ENCODE results near the gene ACSS3.

Gene ACSS3

DNA sequence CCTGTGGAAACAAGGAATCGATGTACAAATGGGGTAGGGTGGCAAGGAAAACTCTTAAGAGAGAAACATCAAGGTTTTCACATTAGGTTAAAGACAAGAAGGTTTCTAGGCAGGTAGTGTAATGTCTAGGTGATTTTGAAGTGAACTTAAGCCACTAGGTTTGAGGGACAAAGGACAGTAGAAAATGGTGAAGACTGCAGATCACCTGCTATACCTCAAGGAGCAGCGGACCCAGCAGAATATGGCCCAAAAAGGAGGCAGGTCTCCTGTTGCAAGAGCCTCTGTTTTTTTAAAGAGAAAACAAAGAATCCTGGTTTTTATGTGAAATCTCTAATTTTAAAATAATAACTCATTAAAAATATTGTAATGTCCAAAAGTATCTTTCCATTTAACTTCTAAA is 178.1 kb downstream of the ACSS3 start:
- no peak overlapping the region for H3K4me3 ChIP-seq (ENCODE audit: extremely low read depth, insufficient read depth, low read length, poor library complexity, severe bottlenecking)
- no peaks in the 10 kb centered on the region for H3K36me3 ChIP-seq (ENCODE audit: control insufficient read depth, insufficient read depth, low read length)
- no peak overlapping the region for H3K27ac ChIP-seq (ENCODE audit: low read depth, low read length, severe bottlenecking)
- H3K4me1 ChIP-seq (ENCODE audit: control insufficient read depth, insufficient read depth, low read length, poor library complexity, severe bottlenecking): peaks cover 6% of the 10 kb centered on the region
- WGBS, 2 experiments (ENCODE audit: insufficient coverage in 2 of 2): 100% methylated on average over 1 of the region's 2 CpGs
- no peaks in the 10 kb centered on the region for H3K9me3 ChIP-seq (ENCODE audit: control insufficient read depth, low read length)

DNA sequence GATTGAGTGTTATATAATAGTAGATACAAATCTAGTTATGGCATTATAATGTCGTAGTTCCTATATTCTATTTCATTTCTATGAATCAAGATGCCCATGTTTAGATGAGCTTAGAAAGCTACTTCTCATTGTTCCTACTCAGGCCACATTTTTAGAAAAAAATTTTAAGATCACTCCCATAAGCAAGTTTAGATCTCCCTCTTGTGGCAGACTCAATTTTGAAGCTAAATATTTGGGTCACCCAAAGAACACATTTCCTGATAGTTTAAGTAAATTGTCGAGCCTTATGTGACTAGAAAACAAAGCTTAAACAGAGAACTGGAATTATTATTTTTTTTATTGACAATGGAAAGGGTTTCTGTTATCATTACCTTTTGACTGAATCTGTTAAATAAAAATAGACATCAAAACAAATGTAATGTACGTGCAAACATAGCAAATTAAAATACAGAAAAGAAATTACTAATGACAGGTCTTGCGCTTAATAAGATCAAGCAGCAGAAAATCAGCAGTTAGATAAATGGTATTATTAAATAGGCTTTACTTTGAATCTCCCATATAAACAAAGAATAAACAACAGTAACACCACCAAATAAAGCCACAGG is 180.2 kb downstream of the ACSS3 start:
- Histone ChIP-seq H3K9me3 (ENCODE audit: control insufficient read depth, low read length) (no peaks in the 10 kb centered on the region), H3K27ac (ENCODE audit: low read depth, low read length, severe bottlenecking) (no peak overlapping the region), H3K36me3 (ENCODE audit: control insufficient read depth, insufficient read depth, low read length) (no peaks in the 10 kb centered on the region), H3K4me1 (ENCODE audit: control insufficient read depth, insufficient read depth, low read length, poor library complexity, severe bottlenecking) (peaks cover 6% of the 10 kb centered on the region), H3K4me3 (ENCODE audit: extremely low read depth, insufficient read depth, low read length, poor library complexity, severe bottlenecking) (no peak overlapping the region)
- WGBS, 2 experiments (ENCODE audit: insufficient coverage in 2 of 2): no CpG with 5 or more reads among the region's 4 CpGs

DNA sequence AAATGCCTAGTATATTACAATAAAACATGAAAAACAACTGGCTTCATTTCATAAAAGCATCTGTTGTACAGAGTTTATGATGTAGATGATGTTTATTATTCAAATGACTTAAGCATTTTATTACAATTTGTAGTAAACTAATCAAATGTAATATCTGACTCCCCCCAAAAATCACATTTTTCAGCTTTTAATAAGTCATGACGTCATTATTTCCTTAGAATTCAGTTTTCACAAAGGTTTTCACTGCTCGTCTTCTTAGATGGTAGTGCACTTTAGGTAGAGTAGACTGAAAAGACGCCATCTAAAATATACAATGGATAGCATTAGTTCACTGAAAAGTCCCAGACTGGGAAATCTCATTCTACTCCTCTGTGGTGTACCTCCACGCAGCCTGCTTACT is 181.5 kb downstream of the ACSS3 start:
- WGBS, 2 experiments (ENCODE audit: insufficient coverage in 2 of 2): 88 to 100% methylated on average over 1 to 3 of the region's 4 CpGs

DNA sequence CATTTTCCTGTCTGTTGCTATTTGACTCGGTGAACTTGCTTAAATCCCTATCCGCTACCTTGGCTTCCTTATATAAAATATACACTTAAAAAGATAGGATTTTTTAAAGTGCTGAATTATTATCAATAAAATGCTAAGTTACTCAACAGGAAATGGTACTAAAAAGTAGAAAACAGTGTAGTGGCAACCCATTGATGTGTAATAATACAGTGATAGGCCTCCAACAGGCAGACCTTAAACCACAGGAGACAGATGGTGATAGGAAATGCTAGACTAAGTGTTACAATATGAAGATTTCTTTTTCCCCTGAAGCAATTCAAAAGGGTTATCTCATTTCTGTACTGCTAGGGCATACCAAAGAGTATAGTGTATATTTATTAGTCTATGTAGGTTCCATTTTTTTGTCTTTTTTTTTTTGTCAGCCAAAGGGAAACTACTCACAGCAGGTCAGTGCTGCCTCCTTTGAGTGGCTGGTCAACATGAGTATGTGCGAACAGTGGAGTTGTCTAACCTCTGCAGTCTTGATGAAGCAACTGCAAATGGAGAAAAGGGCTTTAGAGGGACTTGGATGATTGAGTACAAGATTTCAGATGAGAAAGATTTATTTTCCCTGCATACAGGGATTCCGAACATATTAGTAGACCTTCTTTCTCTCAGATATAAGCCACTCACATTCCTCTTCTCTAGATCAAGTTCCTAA is 183.8 kb downstream of the ACSS3 start:
- H3K36me3 ChIP-seq (ENCODE audit: control insufficient read depth, insufficient read depth, low read length): no peaks in the 10 kb centered on the region
- peaks cover 3% of the 10 kb centered on the region for H3K4me1 ChIP-seq (ENCODE audit: control insufficient read depth, insufficient read depth, low read length, poor library complexity, severe bottlenecking)
- H3K27ac ChIP-seq (ENCODE audit: low read depth, low read length, severe bottlenecking): no peak overlapping the region
- H3K9me3 ChIP-seq (ENCODE audit: control insufficient read depth, low read length): no peaks in the 10 kb centered on the region
- 100% methylated on average over 1 of the region's 4 CpGs; no CpG with 5 or more reads in 1 of the 2 experiments for WGBS, 2 experiments (ENCODE audit: insufficient coverage in 2 of 2)
- no peak overlapping the region for H3K4me3 ChIP-seq (ENCODE audit: extremely low read depth, insufficient read depth, low read length, poor library complexity, severe bottlenecking)

More for the DNA sequence above, 181.5 kb downstream of the ACSS3 start:
- Histone ChIP-seq H3K36me3 (ENCODE audit: control insufficient read depth, insufficient read depth, low read length) (no peaks in the 10 kb centered on the region), H3K4me3 (ENCODE audit: extremely low read depth, insufficient read depth, low read length, poor library complexity, severe bottlenecking) (no peak overlapping the region), H3K9me3 (ENCODE audit: control insufficient read depth, low read length) (no peaks in the 10 kb centered on the region), H3K4me1 (ENCODE audit: control insufficient read depth, insufficient read depth, low read length, poor library complexity, severe bottlenecking) (peaks cover 6% of the 10 kb centered on the region), H3K27ac (ENCODE audit: low read depth, low read length, severe bottlenecking) (no peak overlapping the region)

DNA sequence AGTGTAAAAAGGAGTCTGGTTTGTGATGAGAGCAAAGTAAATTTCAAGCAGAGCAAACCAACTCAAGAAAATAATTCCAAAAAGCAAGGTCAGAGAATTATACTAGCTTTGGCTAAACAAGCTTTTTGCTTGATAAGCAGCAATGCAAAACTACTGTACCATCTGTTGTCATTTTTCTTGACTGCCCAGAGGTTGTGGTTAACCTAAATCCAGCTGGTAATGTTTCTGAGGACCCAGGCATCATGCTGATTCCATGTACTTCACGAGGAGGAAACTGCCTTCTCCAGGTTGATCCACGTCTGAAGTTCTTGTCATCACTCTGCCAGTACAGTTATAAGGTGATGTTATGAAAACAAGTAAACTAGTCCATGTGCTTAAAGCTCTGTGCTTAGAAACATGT is 185.2 kb downstream of the ACSS3 start:
- H3K4me1 ChIP-seq (ENCODE audit: control insufficient read depth, insufficient read depth, low read length, poor library complexity, severe bottlenecking): no peaks in the 10 kb centered on the region
- H3K27ac ChIP-seq (ENCODE audit: low read depth, low read length, severe bottlenecking): no peak overlapping the region
- H3K9me3 ChIP-seq (ENCODE audit: control insufficient read depth, low read length): no peaks in the 10 kb centered on the region
- H3K4me3 ChIP-seq (ENCODE audit: extremely low read depth, insufficient read depth, low read length, poor library complexity, severe bottlenecking): no peak overlapping the region
- 80 to 88% methylated on average over 1 of the region's 2 CpGs for WGBS, 2 experiments (ENCODE audit: insufficient coverage in 2 of 2)
- H3K36me3 ChIP-seq (ENCODE audit: control insufficient read depth, insufficient read depth, low read length): no peaks in the 10 kb centered on the region

DNA sequence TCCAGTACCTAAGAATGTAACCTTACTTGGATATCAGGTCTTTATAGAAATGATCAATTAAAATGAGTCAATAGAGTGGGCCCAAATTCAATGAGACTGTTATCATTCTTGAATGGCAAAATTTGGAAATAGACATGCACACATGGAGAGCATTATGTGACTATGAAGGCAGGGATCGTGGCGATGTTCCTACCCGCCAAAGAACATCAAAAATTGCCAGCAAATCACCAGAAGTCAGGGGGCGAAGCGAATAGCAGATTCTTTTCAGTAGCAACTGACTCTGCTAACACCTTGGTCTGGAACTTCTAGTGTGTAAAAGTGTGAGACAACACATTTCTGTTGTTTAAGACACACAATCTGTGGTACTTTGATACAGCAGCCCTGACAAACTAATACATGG is 192.5 kb downstream of the ACSS3 start:
- 95 to 100% methylated on average over 3 to 4 of the region's 5 CpGs for WGBS, 2 experiments (ENCODE audit: insufficient coverage in 2 of 2)
- H3K27ac ChIP-seq (ENCODE audit: low read depth, low read length, severe bottlenecking): no peak overlapping the region
- H3K36me3 ChIP-seq (ENCODE audit: control insufficient read depth, insufficient read depth, low read length): no peaks in the 10 kb centered on the region
- no peak overlapping the region for H3K4me3 ChIP-seq (ENCODE audit: extremely low read depth, insufficient read depth, low read length, poor library complexity, severe bottlenecking)
- H3K4me1 ChIP-seq (ENCODE audit: control insufficient read depth, insufficient read depth, low read length, poor library complexity, severe bottlenecking): no peaks in the 10 kb centered on the region
- no peaks in the 10 kb centered on the region for H3K9me3 ChIP-seq (ENCODE audit: control insufficient read depth, low read length)

DNA sequence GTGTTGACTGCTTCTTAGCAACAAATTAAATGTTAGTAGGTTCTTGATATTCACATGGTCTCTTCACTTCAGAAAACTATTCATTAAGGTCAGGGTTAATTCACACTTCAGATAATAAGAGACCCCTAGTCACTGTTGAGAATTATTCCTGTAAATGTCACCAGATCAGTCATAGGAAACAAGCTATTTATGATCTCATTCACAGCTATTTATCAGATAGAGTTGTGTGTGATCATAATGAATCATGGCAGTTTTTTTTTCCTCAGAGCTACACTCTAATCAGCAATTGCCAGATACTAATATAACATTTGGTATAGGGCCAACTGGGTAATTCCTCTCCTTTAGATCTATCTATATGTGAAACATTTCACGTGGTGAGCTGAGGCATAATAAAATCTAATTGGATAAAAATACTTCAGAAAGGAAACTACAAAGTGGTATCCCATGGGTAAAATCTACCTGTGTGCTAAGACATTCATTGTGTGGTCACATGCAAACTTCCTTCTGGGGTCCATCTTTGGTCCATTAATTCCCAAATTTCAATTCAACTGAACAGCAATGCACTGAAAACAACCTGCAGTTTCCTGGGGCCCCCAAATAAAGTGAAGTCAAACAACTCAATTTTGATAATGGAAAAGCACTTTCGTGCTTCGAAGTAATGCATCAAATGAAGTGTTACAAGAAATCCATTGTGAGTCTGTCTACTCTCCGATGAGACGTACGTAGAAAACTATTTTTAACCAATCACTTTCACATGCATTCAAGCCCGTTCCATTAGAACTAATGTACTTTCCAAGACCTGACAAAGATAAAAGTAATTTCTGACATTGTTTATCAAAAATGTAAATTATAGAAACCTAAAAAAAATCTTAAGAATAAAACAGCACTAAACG is 197.0 kb downstream of the ACSS3 start:
- 80 to 81% methylated on average over 4 to 5 of the region's 8 CpGs for WGBS, 2 experiments (ENCODE audit: insufficient coverage in 2 of 2)
- no peaks in the 10 kb centered on the region for H3K9me3 ChIP-seq (ENCODE audit: control insufficient read depth, low read length)
- no peaks in the 10 kb centered on the region for H3K36me3 ChIP-seq (ENCODE audit: control insufficient read depth, insufficient read depth, low read length)
- no peak overlapping the region for H3K27ac ChIP-seq (ENCODE audit: low read depth, low read length, severe bottlenecking)
- no peaks in the 10 kb centered on the region for H3K4me1 ChIP-seq (ENCODE audit: control insufficient read depth, insufficient read depth, low read length, poor library complexity, severe bottlenecking)
- no peak overlapping the region for H3K4me3 ChIP-seq (ENCODE audit: extremely low read depth, insufficient read depth, low read length, poor library complexity, severe bottlenecking)

DNA sequence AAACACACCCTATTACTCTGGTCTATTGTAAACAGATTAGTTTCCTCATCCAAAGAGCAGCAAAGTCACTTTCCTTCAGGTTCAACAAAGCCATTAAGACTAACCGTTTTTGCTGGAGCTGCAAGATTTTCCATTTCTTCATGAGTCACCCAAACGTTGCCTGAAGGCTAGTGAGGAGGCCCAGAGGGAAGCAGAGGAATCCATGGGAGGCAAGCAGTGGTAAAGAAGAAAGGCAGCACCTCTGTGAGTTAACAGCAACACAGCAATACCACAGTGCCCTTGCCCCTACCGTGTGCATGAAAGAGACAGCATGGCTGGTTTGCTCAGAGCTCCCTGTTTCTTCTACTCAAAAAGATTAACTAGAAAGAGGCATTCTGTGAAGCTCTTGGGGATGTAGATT is 206.3 kb downstream of the ACSS3 start:
- H3K27ac ChIP-seq (ENCODE audit: low read depth, low read length, severe bottlenecking): no peak overlapping the region
- H3K36me3 ChIP-seq (ENCODE audit: control insufficient read depth, insufficient read depth, low read length): no peaks in the 10 kb centered on the region
- H3K4me1 ChIP-seq (ENCODE audit: control insufficient read depth, insufficient read depth, low read length, poor library complexity, severe bottlenecking): no peaks in the 10 kb centered on the region
- WGBS, 2 experiments (ENCODE audit: insufficient coverage in 2 of 2): 60% methylated on average over 1 of the region's 3 CpGs; no CpG with 5 or more reads in 1 of the 2 experiments
- no peak overlapping the region for H3K4me3 ChIP-seq (ENCODE audit: extremely low read depth, insufficient read depth, low read length, poor library complexity, severe bottlenecking)
- H3K9me3 ChIP-seq (ENCODE audit: control insufficient read depth, low read length): no peaks in the 10 kb centered on the region

DNA sequence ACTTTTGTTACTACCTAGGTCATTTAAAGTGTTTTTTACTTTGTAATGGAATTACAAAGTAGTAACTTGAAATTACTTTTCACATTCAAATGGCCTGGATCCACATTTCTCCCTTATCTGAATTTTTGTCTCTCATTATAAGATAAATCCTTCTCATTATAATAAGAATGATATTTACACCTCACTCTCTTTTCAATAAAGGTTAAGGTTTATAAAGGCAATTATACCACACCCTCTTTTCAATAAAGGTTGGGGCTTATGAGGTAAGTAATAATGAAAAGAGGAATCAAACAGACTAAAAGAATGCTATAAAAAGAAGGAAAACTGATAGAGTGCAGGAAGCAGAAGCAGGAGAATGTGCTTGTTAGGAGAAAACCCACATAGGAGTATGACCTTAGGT is 210.8 kb downstream of the ACSS3 start:
- Histone ChIP-seq H3K27ac (ENCODE audit: low read depth, low read length, severe bottlenecking) (no peak overlapping the region), H3K4me3 (ENCODE audit: extremely low read depth, insufficient read depth, low read length, poor library complexity, severe bottlenecking) (no peak overlapping the region), H3K9me3 (ENCODE audit: control insufficient read depth, low read length) (no peaks in the 10 kb centered on the region), H3K36me3 (ENCODE audit: control insufficient read depth, insufficient read depth, low read length) (no peaks in the 10 kb centered on the region), H3K4me1 (ENCODE audit: control insufficient read depth, insufficient read depth, low read length, poor library complexity, severe bottlenecking) (no peaks in the 10 kb centered on the region)

DNA sequence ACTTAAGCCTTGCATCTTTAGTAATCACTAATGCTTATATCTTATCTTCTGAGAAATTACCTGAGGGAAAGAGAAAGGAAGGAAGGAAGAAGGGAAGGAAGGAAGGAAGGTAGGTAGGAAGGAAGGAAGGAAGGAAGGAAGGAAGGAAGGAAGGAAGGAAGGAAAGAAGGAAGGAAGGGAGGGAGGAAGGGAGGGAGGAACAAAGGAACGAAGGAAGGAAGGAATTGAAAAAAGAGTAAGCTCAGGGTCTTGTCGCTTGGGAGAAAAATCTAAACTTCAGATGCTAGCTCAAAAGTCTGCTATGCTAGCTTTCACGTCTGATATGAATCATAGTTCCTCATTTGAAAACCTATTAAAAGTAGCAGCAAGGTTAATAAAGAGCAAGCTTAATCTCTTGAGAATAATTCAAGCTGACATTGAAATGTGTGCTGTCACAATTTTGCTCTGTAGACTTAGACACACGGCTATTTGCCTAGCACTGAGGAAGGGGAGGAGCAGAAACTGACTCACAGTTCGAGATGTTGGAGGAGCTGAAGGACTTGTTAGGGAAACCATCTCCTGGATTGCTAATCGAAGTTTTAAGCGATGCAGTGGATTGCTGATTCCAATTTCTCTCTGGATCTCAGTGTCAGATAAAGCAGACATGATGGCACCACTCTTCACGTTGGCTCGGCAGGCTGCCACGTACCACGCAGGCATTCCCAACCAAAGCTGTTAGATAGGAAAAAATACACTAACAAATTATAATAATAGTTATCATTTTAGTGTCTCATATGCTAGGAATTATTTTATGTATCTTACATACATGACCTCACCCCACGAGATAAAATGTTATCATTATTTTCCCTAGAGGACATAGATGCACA is 216.7 kb downstream of the ACSS3 start:
- no peaks in the 10 kb centered on the region for H3K4me1 ChIP-seq (ENCODE audit: control insufficient read depth, insufficient read depth, low read length, poor library complexity, severe bottlenecking)
- no peak overlapping the region for H3K27ac ChIP-seq (ENCODE audit: low read depth, low read length, severe bottlenecking)
- no peak overlapping the region for H3K4me3 ChIP-seq (ENCODE audit: extremely low read depth, insufficient read depth, low read length, poor library complexity, severe bottlenecking)
- WGBS, 2 experiments (ENCODE audit: insufficient coverage in 2 of 2): 78 to 92% methylated on average over 6 of the region's 12 CpGs
- H3K9me3 ChIP-seq (ENCODE audit: control insufficient read depth, low read length): no peaks in the 10 kb centered on the region
- H3K36me3 ChIP-seq (ENCODE audit: control insufficient read depth, insufficient read depth, low read length): no peaks in the 10 kb centered on the region
